ENCODE data around the gene PRKCE. TPM values are rescaled to one million over a fixed set of nuclear protein-coding genes. Genes with fewer than 3 reads are reported as not detected.
A peak's percentile ranks its signal among the peaks of the same experiment; 100 is the strongest.

PRKCE gene
- total and polyA plus RNA-seq, 2 donors (not counting 3 experiments of a cell fraction or from before 2014, with no cell fraction given): 27.9 to 33.9 TPM

DNA sequence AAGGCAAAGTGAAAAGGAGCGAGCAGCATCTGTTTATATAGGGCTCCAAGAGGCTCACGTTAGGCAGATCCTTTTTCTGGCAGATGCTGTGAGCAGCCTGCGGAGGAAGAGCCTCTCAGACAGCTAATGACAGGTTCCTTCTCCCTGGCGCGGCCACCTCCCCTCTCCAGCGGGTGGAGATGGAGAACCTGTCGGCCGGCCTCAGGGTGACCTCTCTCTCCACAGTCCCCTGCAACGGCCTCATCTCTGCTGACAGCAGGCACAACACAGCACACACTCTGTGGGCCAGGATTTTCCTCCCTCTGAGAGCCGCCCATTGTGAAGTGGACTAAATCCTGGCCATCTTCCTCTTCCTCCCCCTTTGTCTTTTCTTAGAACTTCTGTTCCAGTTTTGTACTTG lies 119.8 kb downstream of the PRKCE start:
- dilution Hi-C loops (cut with MboI; ENCODE audit: extremely low pct_ligation_motif_present, low sequenced_read_pairs): no loop called here
- CTCF ChIA-PET: interaction anchor here (0.9 to 1.8 kb wide), 12 partner anchors 8 to 186 kb away, joined by 3 to 9 read pairs (median 5); no protein-coding TSS in a partner anchor
- POLR2A ChIA-PET: no interaction called here
- H3K9ac ChIP-seq (replicated peaks; ENCODE audit: extremely low read depth, insufficient read depth, low read length): no peak overlapping the region
- no peaks in the 10 kb centered on the region for H3K79me2 ChIP-seq (ENCODE audit: control insufficient read depth, insufficient read depth, low read length)
- no peaks in the 10 kb centered on the region for H3K9me3 ChIP-seq (replicated peaks; ENCODE audit: control insufficient read depth, insufficient read depth, low read length)
- intact Hi-C loops (cut with micrococcal nuclease): no loop called here
- H3K36me3 ChIP-seq (ENCODE audit: control insufficient read depth in 2 of 2, extremely low read depth in 1 of 2, insufficient read depth in 2 of 2, low read length in 2 of 2): no peaks in the 10 kb centered on the region
- DNase-seq (ENCODE audit: low read depth, low spot score): peak; percentile 5
- no peak overlapping the region for H2AFZ ChIP-seq (ENCODE audit: low read depth, low read length)
- no peak overlapping the region for H3K27ac ChIP-seq (ENCODE audit: insufficient read depth, low read depth, low read length)
- TF ChIP-seq, protein P1, sequence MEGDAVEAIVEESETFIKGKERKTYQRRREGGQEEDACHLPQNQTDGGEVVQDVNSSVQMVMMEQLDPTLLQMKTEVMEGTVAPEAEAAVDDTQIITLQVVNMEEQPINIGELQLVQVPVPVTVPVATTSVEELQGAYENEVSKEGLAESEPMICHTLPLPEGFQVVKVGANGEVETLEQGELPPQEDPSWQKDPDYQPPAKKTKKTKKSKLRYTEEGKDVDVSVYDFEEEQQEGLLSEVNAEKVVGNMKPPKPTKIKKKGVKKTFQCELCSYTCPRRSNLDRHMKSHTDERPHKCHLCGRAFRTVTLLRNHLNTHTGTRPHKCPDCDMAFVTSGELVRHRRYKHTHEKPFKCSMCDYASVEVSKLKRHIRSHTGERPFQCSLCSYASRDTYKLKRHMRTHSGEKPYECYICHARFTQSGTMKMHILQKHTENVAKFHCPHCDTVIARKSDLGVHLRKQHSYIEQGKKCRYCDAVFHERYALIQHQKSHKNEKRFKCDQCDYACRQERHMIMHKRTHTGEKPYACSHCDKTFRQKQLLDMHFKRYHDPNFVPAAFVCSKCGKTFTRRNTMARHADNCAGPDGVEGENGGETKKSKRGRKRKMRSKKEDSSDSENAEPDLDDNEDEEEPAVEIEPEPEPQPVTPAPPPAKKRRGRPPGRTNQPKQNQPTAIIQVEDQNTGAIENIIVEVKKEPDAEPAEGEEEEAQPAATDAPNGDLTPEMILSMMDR (IDR thresholded peaks at IDR 0.05; ENCODE audit: extremely low read depth in 1 of 2, insufficient read depth in 1 of 2, low read depth in 1 of 2, low read length in 2 of 2): no peak
- TF ChIP-seq JUN (IDR thresholded peaks at IDR 0.05; ENCODE audit: borderline replicate concordance, insufficient read depth, insufficient read length, low read depth) (no peak), GATA2 (IDR thresholded peaks at IDR 0.05; ENCODE audit: insufficient read depth, insufficient read length, low read depth, low read length) (no peak), FOS (IDR thresholded peaks at IDR 0.05; ENCODE audit: borderline replicate concordance, insufficient read depth, low read length) (no peak), EZH2 (IDR thresholded peaks at IDR 0.05; ENCODE audit: borderline replicate concordance, low read depth, low read length, severe bottlenecking) (no peak), POLR2AphosphoS5 (IDR thresholded peaks at IDR 0.05; ENCODE audit: insufficient read depth, low read depth, low read length) (no peak), POLR2A (IDR thresholded peaks at IDR 0.05; ENCODE audit: low read depth, low read length) (no peak), MYC (IDR thresholded peaks at IDR 0.05; ENCODE audit: low read depth, low read length) (no peak)
- TF ChIP-seq, protein P2, sequence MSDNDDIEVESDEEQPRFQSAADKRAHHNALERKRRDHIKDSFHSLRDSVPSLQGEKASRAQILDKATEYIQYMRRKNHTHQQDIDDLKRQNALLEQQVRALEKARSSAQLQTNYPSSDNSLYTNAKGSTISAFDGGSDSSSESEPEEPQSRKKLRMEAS (IDR thresholded peaks at IDR 0.05; ENCODE audit: insufficient read depth, insufficient read length): no peak
- FAIRE-seq: no peak
- peaks cover 0 to 12% of the 10 kb centered on the region in 2 experiments for H3K27me3 ChIP-seq (ENCODE audit: control insufficient read depth in 2 of 2, insufficient read depth in 2 of 2, low read length in 2 of 2)
- no peaks in the 10 kb centered on the region for H4K20me1 ChIP-seq (replicated peaks; ENCODE audit: control insufficient read depth, extremely low read depth, insufficient read depth, low read length)
- no TSS peak for BruUV-seq (replicated peaks)
- H3K4me3 ChIP-seq (replicated peaks in 1 of 3; ENCODE audit: insufficient read depth in 1 of 3, low read depth in 1 of 3, low read length in 3 of 3): no peak overlapping the region
- no peaks in the 10 kb centered on the region for H3K9me1 ChIP-seq (replicated peaks; ENCODE audit: control insufficient read depth, extremely low read depth, insufficient read depth, low read length)
- peaks cover 10% of the 10 kb centered on the region for H3K4me1 ChIP-seq (ENCODE audit: control insufficient read depth, extremely low read depth, insufficient read depth, low read length)
- H3K4me2 ChIP-seq (ENCODE audit: insufficient read depth, low read length): no peak overlapping the region
